SK-N-SH treated with all-trans-retinoic acid at 6 μM for 48 hours (cell line): ENCODE measurements around the gene TYW5.

Experiments
- ESRRG ChIP-seq: fragments of 250-450 bp; sonication (Bioruptor Pico); IDR thresholded peaks from 2 replicates; pipeline ENCODE4 v1.6.1; 2021; ENCODE audit warnings: mild to moderate bottlenecking
- TOX ChIP-seq: fragments of 250-450 bp; sonication (Bioruptor Pico); IDR thresholded peaks from 2 replicates; pipeline ENCODE4 v1.8.0; 2021; ENCODE audit warnings: mild to moderate bottlenecking, moderate library complexity, borderline replicate concordance
- ZNF70 ChIP-seq: fragments of 450-650 bp; formaldehyde crosslinking; IDR thresholded peaks from 2 replicates; pipeline ENCODE4 v1.5.0; 2020; ENCODE audit warnings: mild to moderate bottlenecking, moderate library complexity
- TF ChIP-seq, protein P1 (sequence below): fragments of 250-450 bp; sonication (Bioruptor Pico); IDR thresholded peaks from 2 replicates; pipeline ENCODE4 v1.8.0; 2020; ENCODE audit warnings: mild to moderate bottlenecking, moderate library complexity, borderline replicate concordance
- TF ChIP-seq, protein P2 (sequence below): fragments of 250-450 bp; sonication (Bioruptor Pico); IDR thresholded peaks from 2 replicates; pipeline ENCODE4 v1.5.1; 2021; ENCODE audit warnings: mild to moderate bottlenecking, moderate library complexity

- TF ChIP-seq TOX (CRISPR knock-in tag) = no peak
- no peak for TF ChIP-seq ESRRG
- no peak for TF ChIP-seq ZNF70 (CRISPR knock-in tag)
- TF ChIP-seq, protein P1, sequence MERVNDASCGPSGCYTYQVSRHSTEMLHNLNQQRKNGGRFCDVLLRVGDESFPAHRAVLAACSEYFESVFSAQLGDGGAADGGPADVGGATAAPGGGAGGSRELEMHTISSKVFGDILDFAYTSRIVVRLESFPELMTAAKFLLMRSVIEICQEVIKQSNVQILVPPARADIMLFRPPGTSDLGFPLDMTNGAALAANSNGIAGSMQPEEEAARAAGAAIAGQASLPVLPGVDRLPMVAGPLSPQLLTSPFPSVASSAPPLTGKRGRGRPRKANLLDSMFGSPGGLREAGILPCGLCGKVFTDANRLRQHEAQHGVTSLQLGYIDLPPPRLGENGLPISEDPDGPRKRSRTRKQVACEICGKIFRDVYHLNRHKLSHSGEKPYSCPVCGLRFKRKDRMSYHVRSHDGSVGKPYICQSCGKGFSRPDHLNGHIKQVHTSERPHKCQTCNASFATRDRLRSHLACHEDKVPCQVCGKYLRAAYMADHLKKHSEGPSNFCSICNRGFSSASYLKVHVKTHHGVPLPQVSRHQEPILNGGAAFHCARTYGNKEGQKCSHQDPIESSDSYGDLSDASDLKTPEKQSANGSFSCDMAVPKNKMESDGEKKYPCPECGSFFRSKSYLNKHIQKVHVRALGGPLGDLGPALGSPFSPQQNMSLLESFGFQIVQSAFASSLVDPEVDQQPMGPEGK (CRISPR knock-in tag) = no peak
- TF ChIP-seq, protein P2, sequence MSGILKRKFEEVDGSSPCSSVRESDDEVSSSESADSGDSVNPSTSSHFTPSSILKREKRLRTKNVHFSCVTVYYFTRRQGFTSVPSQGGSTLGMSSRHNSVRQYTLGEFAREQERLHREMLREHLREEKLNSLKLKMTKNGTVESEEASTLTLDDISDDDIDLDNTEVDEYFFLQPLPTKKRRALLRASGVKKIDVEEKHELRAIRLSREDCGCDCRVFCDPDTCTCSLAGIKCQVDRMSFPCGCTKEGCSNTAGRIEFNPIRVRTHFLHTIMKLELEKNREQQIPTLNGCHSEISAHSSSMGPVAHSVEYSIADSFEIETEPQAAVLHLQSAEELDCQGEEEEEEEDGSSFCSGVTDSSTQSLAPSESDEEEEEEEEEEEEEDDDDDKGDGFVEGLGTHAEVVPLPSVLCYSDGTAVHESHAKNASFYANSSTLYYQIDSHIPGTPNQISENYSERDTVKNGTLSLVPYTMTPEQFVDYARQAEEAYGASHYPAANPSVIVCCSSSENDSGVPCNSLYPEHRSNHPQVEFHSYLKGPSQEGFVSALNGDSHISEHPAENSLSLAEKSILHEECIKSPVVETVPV (CRISPR knock-in tag) = no peak
Measured at GRCh38 chr2:199882667-199883066, 72.6 kb downstream of the TYW5 start.
